ENCODE measurements around the gene TUBA3D.
"Not testable (repeated sequence)": the region's sequence is repeated elsewhere in the genome, so short reads cannot be mapped to it uniquely, and the experiment has no call there.

DNA sequence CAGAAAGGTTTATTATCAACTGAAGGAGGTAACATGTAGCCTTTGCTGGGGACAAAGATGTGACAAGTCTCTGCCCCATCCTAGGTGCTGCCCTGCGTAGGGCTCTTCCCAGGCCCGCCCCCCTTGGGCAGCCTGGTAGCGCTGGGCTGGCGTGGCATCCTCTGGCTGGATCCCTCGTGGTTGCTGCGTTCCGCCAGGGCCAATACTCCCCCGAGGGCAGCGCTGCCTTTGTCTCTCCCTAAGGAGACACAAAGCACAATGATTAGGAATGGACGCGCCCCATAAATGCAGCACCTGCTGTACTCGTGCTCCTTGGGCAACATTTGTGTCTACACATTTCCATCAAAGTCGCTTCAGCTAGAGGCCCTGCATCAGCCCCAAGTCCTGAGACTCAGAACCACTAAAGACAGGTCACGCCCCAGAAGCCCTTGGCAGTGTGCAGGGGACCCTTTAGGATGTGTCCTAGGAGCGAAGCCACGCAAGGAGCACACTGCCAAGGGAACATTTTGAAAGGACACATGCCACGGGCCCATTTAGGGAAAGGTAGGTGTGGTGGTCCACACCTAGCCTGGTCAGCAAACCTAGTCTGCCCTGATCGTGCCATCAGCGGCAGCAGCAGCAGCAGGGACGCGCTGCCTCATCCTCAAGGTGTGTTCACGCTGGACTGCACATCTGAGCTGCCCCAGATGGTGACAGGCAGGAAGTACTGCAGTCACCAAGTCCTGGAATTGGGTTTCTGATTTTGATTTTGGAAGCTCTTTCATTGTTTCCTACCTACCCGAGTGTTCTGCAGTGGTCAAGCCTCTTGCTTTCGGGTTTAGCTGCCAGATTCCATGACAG, 8.3 kb downstream of the TUBA3D start:
- TF ChIP-seq, protein P1, sequence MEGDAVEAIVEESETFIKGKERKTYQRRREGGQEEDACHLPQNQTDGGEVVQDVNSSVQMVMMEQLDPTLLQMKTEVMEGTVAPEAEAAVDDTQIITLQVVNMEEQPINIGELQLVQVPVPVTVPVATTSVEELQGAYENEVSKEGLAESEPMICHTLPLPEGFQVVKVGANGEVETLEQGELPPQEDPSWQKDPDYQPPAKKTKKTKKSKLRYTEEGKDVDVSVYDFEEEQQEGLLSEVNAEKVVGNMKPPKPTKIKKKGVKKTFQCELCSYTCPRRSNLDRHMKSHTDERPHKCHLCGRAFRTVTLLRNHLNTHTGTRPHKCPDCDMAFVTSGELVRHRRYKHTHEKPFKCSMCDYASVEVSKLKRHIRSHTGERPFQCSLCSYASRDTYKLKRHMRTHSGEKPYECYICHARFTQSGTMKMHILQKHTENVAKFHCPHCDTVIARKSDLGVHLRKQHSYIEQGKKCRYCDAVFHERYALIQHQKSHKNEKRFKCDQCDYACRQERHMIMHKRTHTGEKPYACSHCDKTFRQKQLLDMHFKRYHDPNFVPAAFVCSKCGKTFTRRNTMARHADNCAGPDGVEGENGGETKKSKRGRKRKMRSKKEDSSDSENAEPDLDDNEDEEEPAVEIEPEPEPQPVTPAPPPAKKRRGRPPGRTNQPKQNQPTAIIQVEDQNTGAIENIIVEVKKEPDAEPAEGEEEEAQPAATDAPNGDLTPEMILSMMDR (IDR thresholded peaks at IDR 0.05) = not testable (repeated sequence)
- TF ChIP-seq POLR2A (IDR thresholded peaks at IDR 0.05) = not testable (repeated sequence)
